Fibroblast of villous mesenchyme (primary cell): ENCODE results near the gene CNGA3. TPM values are rescaled to one million over a fixed set of nuclear protein-coding genes. Genes with fewer than 3 reads are reported as not detected.

Experiments
- DNase-seq: peaks from one replicate; pipeline ENCODE4 v3.0.0-alpha.2; 2010; ENCODE audit warnings: low read depth
- H3K4me3 ChIP-seq: 2 replicates; pipeline ENCODE4 v1.5.1; 2011; ENCODE audit warnings: low read depth, mild to moderate bottlenecking, low read length
- total RNA-seq: library from RNA; depleted of rRNA; stranded (reverse); fragments of >200 nt; gene quantifications from 2 replicates; pipeline ENCODE4 v1.2.3, GENCODE V29; 2012
- TF ChIP-seq, protein P1 (sequence below): IDR thresholded peaks from 2 replicates; pipeline ENCODE4 v1.5.1; 2012; ENCODE audit warnings: low read depth, mild to moderate bottlenecking, low read length; ENCODE audit not compliant: insufficient read depth

The CNGA3 gene
- total RNA-seq, 1 donor: not detected

DNA sequence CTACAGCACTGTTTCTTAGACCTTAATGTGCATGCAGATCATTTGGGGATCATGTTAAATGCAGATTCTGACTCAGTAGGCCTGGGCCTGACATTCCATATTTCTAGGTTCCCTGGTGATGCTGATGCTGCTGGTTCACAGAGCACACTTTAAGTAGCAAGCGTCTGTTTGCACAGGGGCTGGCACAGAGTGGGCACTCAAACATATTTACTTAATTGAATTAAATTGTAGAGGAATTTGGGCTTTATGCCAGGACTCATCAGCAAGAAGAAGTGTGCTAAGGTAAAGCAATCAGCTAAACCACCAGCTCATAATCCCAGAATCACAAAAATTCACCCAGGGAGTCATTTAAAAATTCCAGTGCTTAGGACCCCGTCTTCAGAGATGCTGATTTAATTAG lies 73.3 kb downstream of the CNGA3 start:
- no peak overlapping the region for H3K4me3 ChIP-seq
- TF ChIP-seq, protein P1, sequence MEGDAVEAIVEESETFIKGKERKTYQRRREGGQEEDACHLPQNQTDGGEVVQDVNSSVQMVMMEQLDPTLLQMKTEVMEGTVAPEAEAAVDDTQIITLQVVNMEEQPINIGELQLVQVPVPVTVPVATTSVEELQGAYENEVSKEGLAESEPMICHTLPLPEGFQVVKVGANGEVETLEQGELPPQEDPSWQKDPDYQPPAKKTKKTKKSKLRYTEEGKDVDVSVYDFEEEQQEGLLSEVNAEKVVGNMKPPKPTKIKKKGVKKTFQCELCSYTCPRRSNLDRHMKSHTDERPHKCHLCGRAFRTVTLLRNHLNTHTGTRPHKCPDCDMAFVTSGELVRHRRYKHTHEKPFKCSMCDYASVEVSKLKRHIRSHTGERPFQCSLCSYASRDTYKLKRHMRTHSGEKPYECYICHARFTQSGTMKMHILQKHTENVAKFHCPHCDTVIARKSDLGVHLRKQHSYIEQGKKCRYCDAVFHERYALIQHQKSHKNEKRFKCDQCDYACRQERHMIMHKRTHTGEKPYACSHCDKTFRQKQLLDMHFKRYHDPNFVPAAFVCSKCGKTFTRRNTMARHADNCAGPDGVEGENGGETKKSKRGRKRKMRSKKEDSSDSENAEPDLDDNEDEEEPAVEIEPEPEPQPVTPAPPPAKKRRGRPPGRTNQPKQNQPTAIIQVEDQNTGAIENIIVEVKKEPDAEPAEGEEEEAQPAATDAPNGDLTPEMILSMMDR: no peak
- DNase-seq: no peak

DNA sequence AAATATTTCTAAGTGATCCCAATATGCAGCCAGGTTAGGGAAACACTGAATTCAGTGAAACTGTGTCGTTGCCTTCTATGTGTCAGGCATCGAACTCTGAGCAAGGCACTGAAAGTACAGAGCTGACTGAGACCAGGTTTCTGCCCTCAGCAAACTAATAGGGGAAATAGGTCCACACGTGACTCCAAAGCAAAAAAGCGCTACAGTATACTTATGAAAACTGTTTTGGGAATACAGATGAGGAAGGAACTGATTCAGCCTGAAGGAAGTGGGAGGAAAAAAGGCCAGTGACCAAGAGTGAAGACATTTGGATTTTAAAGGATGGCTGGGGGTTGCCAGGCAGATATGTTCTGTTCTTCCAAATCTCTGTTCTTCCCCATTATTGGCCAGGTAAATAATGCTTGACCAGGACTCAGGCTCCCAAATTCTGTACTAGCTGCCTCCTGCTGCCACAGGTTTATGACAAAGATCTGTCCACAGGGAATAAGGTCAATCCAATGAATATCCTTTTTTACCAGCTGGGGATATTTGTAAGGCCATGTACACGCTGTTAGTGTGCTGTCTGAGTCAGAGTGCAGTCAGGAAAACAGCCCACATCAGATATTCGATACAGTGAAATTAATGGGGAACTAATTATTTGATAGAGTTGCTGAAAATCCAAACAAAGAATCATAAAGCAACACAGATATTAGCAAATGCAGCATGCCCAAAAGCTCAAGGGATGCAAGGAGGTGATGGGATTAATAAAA lies 73.9 kb downstream of the CNGA3 start:
- TF ChIP-seq, protein P1: no peak
- no peak for DNase-seq
- H3K4me3 ChIP-seq: no peak overlapping the region

DNA sequence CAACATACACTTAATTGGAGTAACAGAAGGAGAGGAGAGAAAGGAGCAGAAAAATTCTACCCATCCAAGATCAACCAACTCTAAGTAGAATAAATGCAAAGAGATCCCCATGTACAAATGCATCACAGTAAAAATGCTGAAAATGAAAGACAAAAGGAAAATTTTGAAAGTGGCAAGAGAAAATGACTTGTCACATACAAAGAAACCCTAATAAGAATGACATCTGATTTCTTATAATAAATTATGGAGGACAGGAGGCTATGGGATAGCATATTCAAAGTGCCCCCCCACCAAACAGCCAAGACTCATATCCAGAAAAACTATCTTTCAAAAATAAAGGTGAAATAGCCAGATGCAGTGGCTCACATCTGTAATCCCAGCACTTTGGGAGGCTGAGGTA lies 76.2 kb downstream of the CNGA3 start:
- TF ChIP-seq, protein P1: no peak
- DNase-seq: no peak

DNA sequence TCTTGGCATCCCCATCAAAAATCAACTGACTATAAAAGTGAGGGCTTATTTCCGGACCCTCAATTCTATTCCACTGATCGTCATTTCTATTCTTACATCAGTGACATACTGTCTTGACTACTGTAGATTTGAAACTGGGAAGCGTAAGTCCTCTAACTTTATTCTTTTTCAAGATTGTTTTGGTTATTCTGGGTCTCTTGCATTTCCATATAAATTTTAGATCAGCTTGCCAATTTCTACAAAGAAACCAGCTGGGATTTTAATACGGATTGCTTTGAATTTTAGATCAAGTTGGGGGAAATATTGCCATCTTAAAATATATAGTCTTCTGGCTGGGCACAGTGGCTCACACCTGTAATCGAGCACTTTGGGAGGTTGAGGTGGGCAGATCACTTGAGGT lies 80.5 kb downstream of the CNGA3 start:
- TF ChIP-seq, protein P1: no peak
- DNase-seq: no peak
- no peak overlapping the region for H3K4me3 ChIP-seq

More for the DNA sequence above, 76.2 kb downstream of the CNGA3 start:
- no peak overlapping the region for H3K4me3 ChIP-seq

DNA sequence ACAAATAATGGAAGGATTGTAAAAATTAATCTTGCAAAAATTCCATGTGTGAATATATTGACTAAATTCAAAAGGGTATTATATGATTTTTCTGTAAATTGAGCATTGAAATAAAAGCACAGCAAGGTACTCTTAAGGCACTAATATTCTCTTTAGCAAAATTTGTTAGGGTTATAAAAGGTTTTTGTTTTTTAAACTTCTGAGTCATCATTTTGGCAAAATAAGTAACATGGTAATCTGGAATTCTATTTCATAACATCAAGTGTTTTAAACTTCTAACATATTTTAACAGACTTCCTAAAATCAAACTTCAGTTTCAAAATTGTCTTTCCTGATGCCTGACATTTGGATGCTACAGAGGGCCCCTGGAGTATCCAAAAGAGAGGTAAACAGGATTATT lies 85.9 kb downstream of the CNGA3 start:
- H3K4me3 ChIP-seq: no peak overlapping the region
- DNase-seq: no peak
- TF ChIP-seq, protein P1: no peak

DNA sequence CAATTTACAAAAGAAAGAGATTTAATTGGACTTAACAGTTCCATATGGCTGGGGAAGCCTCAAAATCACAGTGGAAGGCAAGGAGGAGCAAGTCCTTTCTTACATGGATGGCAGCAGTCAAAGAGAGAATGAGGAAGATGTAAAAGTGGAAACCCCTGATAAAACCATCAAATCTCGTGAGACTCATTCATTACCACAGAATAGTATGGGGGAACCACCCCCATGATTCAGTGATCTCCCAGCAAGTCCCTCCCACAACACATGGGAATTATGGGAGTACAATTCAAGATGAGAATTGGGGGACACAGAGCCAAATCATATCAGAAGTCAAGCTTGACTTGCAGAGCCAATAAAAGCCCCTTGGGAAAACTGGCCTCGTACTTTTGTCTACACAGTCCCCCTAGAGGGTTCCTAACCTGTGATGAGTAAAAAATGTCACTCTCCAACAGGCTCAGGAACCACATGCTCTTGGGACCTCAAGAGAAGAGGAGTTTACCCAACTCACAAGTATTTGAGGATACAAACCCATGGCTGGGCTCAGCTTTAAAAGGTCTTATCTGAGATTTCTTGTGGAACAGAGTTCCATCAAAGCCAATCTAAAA lies 87.2 kb downstream of the CNGA3 start:
- TF ChIP-seq, protein P1: no peak
- no peak for DNase-seq
- H3K4me3 ChIP-seq: no peak overlapping the region
